AG04450 (cell line): ENCODE measurements around the gene CYREN. TPM values are rescaled to one million over a fixed set of nuclear protein-coding genes. Genes with fewer than 3 reads are reported as not detected.
A peak's percentile ranks its signal among the peaks of the same experiment; 100 is the strongest.

ENCODE experiments used
- CTCF ChIA-PET: fragments of 300-600, 350-600 bp; formaldehyde crosslinking; extraction: SDS; loops from one replicate; lab custom pipeline; 2022; ENCODE audit warnings: antibody characterized with exemption, inconsistent platforms; lab: Charles Lee
- POLR2A ChIA-PET: fragments of 350-600 bp; formaldehyde crosslinking; extraction: SDS; loops from one replicate; lab custom pipeline; 2021; ENCODE audit warnings: antibody characterized with exemption, inconsistent platforms; lab: Yijun Ruan, JAX
- DNase-seq: peaks from one replicate; pipeline ENCODE4 v3.0.0-alpha.2; 2011; ENCODE audit warnings: low read depth, low spot score
- H3K27ac ChIP-seq: one replicate; pipeline ENCODE4 v1.5.1; 2012; ENCODE audit warnings: low read depth, low read length, control low read depth
- H3K27me3 ChIP-seq: one replicate; pipeline ENCODE4 v1.6.0; 2012; ENCODE audit warnings: low read length; ENCODE audit not compliant: control insufficient read depth, insufficient read depth
- H3K4me3 ChIP-seq: 2 replicates; pipeline ENCODE4 v1.5.1; 2011; ENCODE audit warnings: mild to moderate bottlenecking, low read depth, low read length, control low read depth
- H3K9me3 ChIP-seq: 2 replicates; pipeline ENCODE4 v1.5.1; 2012; ENCODE audit warnings: low read length; ENCODE audit not compliant: control insufficient read depth, insufficient read depth
- polyA plus RNA-seq: library from polyadenylated mRNA; depleted of rRNA; stranded (reverse); fragments of >200 nt; gene quantifications from 2 replicates; pipeline ENCODE4 v1.2.3, GENCODE V29; 2011
- TF ChIP-seq, protein P1 (sequence below): IDR thresholded peaks from 2 replicates; pipeline ENCODE4 v1.5.1; 2011; ENCODE audit warnings: low read depth, low read length, control low read depth, inconsistent platforms

Gene CYREN
- polyA plus RNA-seq, 1 experiment = 30.6 TPM

GRCh38 chr7:135192914-135193536, 22.5 kb upstream of the CYREN start:
- Histone ChIP-seq H3K27me3 (no peaks in the 10 kb centered on the region), H3K9me3 (no peaks in the 10 kb centered on the region), H3K27ac (peak overlapping the region; percentile 73), H3K4me3 (no peak overlapping the region)
- TF ChIP-seq, protein P1, sequence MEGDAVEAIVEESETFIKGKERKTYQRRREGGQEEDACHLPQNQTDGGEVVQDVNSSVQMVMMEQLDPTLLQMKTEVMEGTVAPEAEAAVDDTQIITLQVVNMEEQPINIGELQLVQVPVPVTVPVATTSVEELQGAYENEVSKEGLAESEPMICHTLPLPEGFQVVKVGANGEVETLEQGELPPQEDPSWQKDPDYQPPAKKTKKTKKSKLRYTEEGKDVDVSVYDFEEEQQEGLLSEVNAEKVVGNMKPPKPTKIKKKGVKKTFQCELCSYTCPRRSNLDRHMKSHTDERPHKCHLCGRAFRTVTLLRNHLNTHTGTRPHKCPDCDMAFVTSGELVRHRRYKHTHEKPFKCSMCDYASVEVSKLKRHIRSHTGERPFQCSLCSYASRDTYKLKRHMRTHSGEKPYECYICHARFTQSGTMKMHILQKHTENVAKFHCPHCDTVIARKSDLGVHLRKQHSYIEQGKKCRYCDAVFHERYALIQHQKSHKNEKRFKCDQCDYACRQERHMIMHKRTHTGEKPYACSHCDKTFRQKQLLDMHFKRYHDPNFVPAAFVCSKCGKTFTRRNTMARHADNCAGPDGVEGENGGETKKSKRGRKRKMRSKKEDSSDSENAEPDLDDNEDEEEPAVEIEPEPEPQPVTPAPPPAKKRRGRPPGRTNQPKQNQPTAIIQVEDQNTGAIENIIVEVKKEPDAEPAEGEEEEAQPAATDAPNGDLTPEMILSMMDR = no peak
- ChIA-PET POLR2A (interaction anchor here (0.9 kb wide), 1 partner anchor 19 kb away, joined by 4 read pairs; the partner anchor contains the start of gene WDR91), CTCF (interaction anchor here (1.6 kb wide), 1 partner anchor 12 kb away, joined by 4 read pairs; no protein-coding TSS in a partner anchor)
- DNase-seq = no peak

GRCh38 chr7:135190703-135191102, 20.2 kb upstream of the CYREN start:
- Histone ChIP-seq H3K4me3 (no peak overlapping the region), H3K9me3 (no peaks in the 10 kb centered on the region), H3K27me3 (no peaks in the 10 kb centered on the region), H3K27ac (no peak overlapping the region)
- ChIA-PET POLR2A (no interaction called here), CTCF (no interaction called here)
- TF ChIP-seq, protein P1 = no peak
- DNase-seq = no peak

- no peak for DNase-seq
- Histone ChIP-seq H3K9me3 (no peaks in the 10 kb centered on the region), H3K27ac (no peak overlapping the region), H3K27me3 (no peaks in the 10 kb centered on the region), H3K4me3 (no peak overlapping the region)
- CTCF ChIA-PET = no interaction called here
- TF ChIP-seq, protein P1 = no peak
- POLR2A ChIA-PET = no interaction called here
Observed at GRCh38 chr7:135189961-135190360, 19.5 kb upstream of the CYREN start.

DNA sequence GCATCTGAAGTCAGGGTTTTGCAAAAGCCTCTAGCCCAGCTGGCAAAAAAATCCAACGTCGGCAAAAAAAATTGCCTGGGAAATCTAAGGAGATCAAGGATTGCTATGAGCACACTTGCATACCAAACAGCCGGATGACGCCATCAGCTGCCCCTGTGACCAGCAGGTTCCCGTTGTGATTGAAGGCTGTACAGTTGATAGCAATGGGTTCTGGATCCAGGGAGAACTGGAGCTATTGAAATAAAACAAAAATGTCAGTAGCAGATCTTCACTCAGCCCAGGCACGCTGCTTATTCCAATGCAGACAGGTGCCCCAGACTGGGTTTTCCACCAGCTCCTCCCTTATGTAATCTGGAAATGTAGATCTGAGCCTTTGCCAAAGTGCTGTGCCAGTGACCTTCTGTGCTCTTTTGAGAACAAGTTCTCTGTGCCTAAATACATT, 18.7 kb upstream of the CYREN start:
- Histone ChIP-seq H3K4me3 (no peak overlapping the region), H3K27ac (no peak overlapping the region), H3K27me3 (no peaks in the 10 kb centered on the region), H3K9me3 (no peaks in the 10 kb centered on the region)
- CTCF ChIA-PET = no interaction called here
- POLR2A ChIA-PET = no interaction called here
- DNase-seq = no peak
- TF ChIP-seq, protein P1 = no peak

DNA sequence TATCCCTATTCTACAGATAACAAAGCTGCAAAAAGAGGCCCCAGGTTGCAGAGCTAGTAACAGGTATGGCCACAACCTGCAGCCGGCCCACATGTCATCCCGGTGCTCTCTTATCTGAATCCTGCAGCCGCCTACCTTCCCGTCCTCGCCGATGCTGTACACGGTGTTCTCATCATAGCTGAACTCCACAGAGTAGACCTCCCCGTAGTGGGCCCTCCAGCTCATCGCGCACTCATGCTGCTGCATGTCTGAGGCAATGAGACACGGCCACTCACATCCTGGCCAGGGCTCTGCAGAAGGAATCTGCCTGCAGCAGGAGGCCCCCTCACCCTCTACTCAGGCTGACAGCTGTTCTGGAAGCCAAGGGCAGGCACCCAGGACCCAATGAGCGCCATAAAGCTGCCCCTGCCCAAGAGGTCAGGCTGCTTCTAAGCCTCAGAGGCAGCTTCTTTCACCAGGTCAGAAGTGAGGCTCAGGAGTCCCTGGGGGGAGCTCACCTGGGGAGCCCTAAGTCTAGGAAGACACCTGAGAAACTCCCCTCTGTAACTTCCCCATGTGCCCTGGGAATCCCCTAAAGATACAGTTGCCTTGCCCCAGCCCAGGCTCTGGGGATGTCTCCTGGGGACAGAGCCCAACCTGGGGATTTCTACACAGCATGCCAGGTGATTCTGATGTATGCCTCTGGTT, 17.9 kb upstream of the CYREN start:
- ChIA-PET POLR2A (no interaction called here), CTCF (no interaction called here)
- TF ChIP-seq, protein P1 = no peak
- Histone ChIP-seq H3K27me3 (no peaks in the 10 kb centered on the region), H3K4me3 (no peak overlapping the region), H3K27ac (no peak overlapping the region), H3K9me3 (peaks cover 2% of the 10 kb centered on the region; the same call in 1 of the 2 replicates)
- DNase-seq = no peak
